HS-5 (cell line): Measurements from ENCODE around the gene ARHGEF2.
A peak's percentile ranks its signal among the peaks of the same experiment; 100 is the strongest.

Source experiments
- DNase-seq: peaks from one replicate; pipeline ENCODE4 v3.0.0-alpha.2; 2012; ENCODE audit warnings: low read depth

The ARHGEF2 gene

DNA sequence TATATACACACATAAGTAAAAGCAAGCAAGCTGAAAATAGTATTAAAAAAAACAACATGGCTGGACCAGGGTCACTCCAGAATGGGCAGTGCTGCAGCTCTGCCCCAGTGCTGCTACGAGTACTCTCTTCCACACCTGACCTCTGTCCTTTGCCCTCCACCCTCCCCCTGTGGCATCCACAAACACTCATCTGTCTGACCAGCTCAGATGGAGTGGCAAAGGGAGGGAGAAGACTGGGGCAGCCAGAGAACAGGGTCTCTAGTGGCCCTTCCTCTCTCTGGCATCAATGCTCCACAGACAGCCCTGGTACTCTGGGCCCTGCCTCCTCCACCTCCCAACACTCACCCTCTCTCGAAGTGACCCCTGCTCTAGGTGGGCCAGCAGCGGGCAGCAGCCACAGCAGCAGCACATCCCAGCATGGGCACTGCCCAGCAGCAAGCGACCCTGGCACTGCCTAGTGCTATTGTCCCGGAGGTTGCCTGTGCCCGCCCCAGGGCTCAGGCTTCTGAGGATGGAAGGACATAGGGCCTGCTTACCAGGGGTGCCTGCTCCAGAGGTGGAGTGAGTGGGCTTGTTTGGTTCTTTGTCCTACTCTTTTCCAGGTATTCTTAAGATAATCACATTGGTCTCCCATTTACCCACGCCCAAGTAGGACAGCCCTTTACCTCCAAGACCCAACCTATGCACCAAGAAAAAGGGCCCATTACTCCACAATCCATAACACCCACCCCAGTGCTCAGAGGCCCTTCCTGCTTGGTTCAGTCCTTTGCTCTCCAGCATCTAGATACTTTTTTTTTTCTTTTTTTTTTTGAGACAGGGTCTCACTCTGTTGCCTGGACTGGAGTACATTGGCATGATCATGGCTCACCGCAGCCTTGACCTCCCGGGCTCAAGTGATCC, 6.2 kb downstream of the ARHGEF2 start:
- DNase-seq: no peak

DNA sequence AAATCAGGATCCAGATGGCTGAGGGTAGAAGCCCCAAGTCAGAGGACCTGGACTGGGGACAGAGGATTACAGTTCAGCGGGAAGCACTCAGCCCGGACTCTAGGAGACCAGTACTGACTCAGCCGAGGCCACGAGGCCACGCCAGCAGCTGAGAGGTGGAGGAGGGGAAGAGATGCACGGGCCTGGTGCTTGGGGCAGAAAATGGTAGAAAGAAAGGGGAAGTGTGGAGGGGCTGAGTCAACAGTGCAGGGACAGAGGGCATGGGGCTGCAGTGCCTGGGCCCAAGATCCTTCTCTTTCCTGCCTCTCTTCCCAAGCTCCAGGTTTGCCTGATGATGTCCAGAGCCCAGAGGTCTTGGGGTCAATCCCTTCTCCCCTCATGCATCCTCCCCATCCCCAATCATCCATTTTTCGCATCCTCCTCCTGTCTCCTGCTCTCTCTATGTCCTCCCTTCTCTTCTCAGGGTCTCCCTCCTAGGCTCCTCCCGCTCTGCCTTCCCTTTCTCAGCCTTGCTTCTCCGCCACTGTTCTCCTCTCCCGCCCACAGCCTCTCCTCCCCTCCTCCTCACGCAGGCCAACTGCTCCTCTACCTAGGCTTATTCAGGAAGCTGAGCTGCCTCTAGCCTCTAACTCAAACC, 7.7 kb downstream of the ARHGEF2 start:
- DNase-seq: peak; percentile 57

DNA sequence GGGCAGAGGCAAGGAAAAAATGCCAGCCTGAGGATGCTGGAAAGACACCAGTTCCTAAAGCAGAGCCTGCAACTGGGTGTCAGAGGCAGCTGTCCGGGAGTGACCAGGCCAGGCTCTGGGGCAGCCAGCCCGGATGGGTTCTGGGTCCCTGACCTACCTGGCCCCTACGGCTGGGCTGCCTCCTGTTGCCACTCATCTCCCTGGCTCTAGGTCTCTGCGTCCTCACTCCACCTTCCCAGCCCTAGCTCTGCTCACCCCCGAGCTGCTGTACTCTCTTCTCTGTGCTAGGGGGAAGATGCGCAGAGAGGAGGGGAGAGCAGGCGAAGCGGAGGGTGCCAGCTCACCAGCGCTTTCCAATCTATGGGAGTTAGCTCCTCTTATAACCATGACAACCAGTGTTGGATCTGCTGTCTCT, 9.0 kb downstream of the ARHGEF2 start:
- DNase-seq: no peak

DNA sequence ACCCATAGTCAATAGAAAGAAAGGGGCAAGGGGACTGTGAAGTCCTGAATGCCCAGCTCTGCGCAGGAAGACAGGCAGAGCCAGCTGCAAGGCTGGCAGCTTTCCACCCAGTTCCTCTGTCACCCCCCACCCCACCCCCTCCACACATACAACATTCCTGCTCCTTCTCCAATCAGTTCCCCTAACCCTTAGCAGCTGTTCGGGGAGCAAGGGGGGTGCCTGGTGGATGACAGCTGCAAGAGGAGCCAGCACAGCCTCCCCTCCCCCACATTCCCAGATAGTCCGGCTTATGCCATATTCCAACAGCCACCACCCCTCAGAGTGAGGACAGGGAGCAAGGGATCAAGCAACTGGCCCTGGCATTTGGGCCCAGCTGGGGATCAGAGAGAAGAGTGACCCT, 9.7 kb downstream of the ARHGEF2 start:
- DNase-seq: no peak

DNA sequence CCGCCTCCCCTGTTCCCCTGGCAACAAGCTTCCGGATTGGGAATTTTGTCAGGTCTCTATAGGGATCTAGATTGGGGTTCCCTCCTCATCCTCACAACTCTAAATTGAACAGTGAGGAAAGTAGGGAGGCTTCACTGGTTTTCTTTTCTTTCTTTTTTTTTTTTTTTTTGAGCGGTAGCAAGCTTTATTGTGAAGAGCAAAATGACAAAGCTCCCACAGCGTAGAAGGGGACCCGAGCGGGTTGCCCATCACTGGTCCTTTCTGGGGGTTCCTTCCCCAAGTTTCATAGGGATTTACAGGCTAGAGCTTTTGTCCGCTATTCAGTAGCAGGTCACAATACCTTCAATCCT, 10.3 kb downstream of the ARHGEF2 start:
- DNase-seq: no peak

DNA sequence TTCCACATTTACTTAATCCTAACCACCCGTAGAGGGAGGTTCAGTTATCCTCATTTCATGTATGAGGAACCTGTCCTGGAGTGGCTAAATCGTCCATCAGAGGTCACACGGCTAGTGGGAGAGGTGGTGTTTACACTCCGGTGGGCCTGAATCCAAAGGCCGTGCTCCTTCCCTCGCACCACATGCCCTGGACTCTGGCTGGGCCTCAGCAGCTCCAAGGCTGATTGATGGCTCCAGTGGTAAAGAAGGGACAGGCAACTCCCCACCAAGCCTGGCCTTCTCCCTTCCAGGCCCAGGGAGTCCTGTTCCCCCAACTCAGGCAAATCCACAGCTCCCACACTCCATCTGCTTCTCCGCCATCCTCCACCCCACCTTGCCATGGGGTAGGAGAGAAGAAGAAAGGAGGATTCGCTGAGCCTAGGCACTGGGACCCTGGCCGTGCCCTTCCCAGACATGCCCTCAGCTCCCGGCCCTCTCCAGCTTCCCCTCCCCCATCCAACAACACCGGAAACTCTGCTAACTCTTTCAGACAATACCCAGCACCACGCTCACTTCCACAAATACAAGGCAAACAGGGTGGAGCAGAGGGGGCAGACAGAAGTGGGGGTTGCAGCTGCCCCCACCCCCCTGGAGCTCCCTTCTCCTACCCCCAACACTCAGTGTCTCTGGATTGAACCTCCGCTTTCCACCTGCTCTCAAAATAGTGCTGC, 10.9 kb downstream of the ARHGEF2 start:
- no peak for DNase-seq

DNA sequence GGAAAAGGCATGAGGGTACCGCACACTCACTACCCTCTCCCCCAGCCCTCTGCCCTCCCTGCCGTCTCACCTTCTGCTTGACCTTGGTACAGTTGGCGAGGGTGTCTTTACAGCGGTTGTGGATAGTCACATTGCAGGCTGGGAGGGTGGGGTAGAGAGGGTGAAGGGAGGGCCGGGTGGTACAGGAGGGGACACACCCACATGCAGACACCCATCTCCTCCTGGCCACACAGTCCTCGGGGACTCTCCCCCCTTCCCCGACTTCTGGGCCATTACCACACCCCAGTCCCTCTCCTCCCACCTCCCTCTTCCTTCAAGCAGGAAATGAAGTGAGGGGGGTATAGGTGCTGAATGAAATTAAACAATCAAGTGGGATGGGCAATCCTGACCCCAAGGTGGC, 11.6 kb downstream of the ARHGEF2 start:
- DNase-seq: no peak

DNA sequence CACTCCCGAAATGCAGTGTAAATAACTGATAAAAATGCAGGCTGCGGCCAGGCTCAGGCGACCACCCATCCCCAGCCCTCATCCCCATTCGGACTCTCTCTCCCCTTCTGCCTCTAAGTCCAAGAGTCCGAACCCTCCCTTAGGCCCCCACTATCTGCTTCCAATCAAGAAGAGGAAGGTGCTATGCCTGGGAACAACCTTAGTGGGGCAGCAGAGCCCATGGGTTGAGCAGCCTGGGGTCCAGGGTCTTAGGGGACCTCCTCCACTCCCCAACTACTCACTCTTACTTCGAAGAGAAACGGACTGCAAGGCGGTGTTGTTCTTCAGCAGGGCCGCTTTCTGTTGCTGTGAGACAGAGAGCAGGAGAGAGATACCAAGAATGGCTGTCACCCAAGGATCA, 12.2 kb downstream of the ARHGEF2 start:
- no peak for DNase-seq

DNA sequence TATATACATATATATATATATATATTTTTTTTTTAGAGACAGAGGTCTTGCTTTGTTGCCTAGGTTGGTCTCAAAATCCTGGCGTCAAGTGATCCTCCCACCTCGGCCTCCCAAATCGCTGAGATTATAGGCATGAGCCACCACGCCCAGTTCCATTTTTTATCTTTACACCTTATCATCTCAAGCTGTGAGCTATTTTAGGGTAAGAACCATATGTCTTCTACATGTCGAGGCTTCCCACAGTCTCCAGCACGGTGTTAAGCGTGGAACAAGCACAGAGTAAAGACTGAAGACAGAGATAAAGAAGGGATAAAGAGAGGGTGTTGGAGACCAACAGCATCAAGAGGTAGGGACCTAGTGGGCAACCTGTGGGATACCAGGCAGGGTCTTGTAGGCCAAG, 14.2 kb downstream of the ARHGEF2 start:
- DNase-seq: no peak

DNA sequence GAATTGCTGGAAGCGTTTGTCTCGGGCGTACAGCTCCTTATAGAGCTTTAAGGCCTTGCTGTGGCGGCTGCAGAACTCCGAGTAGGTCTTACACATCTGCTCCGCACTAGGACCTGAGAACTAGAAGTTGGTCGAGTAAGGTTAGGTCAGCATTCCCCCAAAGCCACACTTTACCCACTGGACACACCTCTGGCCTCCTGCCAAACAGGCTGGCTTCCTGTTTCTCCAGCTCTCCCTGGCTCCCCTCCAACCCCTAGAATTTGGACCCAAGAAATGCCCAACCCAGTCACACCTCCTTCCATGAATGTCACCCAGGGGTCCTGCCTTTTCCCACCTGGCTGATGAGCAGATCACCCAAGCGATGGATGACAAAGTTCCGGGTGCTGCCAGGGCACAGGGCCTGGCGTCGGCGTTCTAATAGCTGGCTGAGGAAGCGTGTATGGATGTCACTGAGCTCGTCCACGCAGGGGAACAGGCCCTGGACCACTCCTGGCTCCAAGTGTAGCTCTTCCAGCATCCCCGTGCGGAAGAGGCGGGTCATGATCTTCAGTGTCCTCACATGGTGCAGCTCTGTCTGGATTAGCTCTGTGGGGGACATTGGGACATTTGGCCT, 15.6 kb downstream of the ARHGEF2 start:
- no peak for DNase-seq

DNA sequence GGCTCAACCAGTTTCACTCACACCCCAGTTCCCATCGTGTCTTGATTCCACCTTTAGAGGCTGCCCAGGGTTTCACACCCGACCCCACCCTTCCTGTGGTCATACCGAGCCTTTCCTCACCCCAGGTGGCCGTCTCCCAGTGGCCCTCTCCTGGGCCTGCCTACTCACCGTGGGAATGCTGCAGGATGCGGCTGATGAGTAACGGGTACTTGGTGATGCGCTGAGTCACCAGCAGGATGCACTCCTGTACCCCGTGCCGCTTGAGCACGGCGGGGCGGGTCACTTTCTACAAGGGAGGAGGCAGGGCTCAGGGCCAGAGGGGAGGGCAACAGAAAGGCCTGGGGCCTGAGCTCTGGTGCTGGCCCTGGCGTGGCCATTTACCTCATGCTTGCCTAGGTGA, 16.4 kb downstream of the ARHGEF2 start:
- peak; percentile 94 for DNase-seq

DNA sequence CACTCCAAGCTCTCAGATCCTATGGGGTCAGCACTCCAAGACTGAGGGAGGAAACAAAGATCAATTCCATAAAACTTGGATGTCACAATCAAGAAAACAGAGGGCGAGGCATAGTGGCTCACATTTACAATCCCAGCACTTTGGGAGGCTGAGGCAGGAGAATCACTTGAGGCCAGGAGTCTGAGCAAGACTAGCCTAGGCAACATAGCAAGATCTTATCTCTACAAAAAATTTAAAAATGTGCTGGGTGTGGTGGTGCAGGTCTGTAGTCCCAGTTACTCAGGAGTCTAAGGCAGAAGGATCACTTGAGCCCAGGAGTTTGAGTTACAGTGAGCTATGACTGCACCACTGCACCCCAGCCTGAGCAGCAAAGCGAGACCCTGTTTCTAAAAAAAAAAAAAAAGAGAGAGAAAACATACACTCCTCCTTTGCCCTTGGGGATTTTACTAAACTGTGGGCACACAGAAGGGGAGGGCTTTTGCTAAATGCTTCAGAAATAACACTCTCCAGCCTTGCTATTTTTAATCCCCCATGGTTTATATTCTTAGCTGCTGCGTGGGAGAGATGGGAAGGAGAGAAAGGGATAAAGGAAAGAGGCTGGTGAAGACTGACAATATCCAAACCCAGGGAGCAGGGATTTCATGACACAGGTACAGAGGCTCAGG, 18.1 kb downstream of the ARHGEF2 start:
- DNase-seq: no peak

DNA sequence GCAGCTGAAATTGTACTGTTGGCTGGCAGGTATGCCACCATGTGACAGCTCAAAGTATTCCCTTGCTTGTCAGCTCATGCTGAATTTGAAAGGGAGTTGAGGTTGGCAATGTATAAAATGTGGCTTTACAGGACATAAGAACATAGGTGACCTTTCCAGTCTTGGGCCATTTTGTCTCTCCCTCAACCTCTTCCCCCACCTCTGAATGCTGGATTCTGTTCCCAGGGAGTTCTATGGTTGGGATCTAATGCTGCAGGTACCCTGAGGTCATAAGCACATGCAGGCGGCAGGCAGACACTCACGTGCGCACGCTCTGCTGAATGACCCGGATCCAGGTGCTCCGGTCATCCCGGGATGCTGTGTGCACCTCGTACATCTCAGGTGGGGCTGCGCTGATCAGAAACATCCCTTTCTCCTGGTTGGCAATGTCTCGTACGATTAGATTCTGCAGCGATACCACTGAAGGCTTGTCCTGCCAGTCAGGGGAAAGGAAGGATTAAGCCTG, 20.9 kb downstream of the ARHGEF2 start:
- no peak for DNase-seq

DNA sequence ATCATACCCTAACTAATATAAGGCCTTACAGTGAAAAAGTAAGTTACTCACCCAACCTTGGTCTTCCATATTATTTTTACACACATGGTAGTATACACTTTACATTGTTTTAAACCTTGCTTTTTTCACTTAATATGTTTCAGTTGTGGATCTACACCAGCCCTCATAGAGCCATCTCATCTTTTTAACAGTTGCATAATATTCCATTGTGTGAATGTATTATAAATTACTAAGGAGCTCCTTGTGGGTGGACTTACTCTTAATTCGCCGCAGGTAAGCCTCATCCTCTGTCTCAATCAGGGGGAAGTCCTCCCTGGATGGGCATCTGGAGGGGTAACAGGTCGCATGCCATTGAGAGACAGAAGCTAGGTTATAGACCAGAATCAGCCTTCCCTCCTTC, 23.7 kb downstream of the ARHGEF2 start:
- DNase-seq: no peak

DNA sequence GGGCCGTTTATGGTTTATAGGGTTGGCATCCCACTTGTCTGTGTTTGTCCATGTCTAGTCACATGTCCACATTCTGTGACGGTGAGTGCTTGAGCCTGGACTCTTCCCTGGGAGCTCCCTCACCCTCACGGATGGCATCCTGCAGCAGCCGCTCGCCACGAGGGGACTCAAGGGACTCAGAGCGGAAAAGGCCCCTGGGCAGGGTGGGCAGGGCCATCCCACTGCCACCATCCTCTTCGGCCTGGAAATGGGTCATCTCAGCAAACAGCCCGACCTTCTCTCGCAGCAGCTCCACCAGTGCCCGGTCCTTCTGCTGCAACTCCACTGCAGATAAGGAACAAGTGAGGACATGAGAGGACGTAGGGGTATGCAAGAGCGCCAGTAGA, 25.8 kb downstream of the ARHGEF2 start:
- DNase-seq: no peak

DNA sequence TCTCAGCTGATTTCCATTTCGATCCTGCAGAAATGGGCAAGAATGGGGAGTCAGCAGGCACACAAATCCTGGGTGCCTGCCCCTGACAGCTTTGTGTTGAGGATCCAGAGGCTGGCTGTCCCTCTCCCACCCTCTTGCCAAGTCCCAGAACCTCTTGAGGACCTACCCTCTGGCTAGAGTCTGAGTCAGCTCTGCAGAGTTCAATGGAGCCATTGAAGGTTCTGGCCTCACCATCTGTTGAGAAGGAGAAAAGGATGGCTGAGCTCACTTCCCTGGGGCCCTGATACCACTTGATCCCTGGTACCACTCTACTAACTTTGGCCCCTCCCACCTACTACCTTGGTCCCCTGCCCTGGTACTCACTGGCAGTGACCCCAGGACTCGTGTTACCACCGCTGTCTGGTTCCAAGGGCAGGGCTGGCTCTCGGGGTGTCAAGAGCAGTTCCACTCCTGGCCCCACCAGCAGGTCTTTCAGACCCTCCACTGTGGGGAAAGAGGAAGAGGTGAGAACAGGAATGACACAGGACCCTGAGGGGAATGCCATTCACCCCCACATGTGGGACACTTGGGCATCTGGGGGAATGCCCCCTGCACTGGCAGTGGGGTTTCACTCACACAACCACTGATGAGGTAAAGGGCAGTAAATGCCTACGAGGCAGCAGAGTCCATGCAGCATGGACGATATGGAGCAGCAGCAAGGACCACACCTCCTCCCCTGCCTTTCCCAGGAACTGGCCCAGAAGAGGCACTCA, 26.4 kb downstream of the ARHGEF2 start:
- no peak for DNase-seq

DNA sequence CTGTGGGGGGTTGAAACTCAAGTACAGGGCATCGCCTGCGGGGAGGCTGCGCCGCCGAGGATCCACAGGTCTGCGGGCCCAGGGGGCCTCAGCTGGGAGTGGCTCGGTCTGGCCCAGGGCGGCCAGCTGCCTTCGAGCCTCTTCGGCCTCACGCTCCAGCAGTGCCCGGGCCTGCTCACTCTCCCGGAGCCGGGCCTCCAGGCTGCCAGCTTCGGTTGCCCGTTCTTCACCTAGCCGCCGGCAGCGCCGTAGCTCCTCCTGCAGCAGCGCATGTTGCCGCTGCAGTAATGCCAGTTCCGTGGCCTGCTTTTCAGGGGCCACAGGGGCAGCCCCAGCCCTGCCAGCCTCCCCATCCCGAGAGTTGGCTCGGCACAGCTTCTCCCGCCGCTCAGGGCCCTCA, 27.5 kb downstream of the ARHGEF2 start:
- no peak for DNase-seq

DNA sequence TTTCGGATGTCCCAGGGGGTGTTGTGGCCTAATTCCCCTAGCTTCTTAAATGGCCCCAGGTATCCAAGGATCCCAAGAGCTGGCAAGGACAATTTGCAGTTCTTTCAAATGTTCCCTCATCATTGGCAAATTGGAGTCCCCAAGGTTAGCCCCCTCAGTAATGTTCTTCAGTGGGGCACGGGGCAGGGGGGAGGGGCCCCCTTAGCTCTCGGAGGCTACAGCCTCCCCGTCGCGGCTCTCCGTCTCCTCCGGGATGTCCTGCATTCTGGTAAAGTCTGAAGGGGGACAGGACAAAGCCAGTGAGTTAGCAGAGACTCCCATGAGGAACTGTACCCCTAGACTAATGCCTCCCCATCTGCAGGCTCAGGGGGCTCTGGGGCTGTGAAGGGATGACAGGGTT, 30.6 kb downstream of the ARHGEF2 start:
- DNase-seq: no peak

DNA sequence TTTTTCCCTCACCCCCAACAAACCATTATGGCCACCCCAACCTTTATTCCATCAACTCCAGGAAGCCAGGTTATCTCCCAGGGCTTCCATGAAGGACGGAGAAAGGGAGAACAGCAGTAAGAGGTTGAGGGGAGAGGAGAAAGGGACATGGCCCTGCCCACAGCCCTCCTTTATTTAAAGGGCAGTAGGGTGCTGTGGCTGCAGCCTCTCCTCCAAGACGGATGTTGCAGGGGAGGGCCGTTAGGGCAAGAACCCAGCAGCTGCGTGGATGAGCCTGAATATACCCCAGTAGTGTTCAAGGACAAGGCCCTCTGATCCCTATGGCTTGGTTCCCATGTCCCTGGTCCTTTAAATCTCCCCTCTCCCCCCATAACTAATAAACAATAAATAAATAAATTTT, 31.1 kb downstream of the ARHGEF2 start:
- DNase-seq: no peak

DNA sequence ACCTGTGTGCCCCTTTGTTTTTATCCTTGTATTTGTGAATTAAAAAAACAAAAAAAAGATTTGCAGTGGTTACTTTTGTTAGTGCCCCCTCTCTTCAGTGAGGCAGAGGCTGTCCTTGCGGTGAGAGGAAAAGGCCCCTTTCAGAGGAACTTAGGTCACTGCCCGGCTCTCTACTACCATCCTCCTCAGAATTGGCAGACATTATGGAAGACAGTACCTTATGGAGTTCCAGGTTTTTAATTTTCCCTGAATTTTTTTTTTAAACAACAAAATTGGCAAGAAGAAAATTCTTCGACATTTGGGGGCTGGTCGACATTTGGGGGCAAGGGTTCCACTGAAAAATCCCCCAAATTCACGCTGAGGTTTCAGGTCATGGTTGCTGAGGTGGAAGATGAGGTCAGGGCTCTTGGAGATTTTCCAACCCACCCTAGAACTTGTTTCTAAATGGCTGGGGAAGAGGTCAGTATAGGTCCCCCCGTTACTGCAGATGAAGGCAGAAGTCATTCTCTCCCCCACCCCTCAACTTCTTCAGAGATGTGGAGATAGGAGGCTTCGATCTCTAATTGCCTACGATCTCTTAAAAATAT, 31.6 kb downstream of the ARHGEF2 start:
- DNase-seq: no peak

DNA sequence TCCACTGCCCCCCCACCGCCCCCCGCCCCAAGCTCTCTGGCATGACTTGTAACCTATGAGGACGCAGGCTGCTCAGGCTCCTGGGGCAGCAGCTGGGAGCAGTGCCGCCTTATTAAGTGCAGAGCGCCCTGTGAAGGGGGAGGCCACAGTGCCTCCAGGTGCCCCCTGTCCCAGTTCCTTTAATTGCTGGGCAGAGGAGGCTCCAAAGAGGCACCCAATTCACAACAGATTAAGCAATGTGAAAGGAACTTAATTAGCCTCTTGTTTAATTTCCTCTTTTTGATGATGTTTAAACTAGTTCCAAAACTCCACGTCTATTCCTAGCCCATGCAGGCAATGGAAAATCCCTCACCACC, 33.9 kb downstream of the ARHGEF2 start:
- DNase-seq: no peak
